ENCODE data around the gene ZNF619. TPM values are rescaled to one million over a fixed set of nuclear protein-coding genes. Genes with fewer than 3 reads are reported as not detected.

Gene ZNF619
- total and polyA plus RNA-seq, 9 of the 15 experiments (the other 6 are each of a cell fraction or from before 2014, with no cell fraction given): 1.3 to 9.1 (median 6.3) TPM

DNA sequence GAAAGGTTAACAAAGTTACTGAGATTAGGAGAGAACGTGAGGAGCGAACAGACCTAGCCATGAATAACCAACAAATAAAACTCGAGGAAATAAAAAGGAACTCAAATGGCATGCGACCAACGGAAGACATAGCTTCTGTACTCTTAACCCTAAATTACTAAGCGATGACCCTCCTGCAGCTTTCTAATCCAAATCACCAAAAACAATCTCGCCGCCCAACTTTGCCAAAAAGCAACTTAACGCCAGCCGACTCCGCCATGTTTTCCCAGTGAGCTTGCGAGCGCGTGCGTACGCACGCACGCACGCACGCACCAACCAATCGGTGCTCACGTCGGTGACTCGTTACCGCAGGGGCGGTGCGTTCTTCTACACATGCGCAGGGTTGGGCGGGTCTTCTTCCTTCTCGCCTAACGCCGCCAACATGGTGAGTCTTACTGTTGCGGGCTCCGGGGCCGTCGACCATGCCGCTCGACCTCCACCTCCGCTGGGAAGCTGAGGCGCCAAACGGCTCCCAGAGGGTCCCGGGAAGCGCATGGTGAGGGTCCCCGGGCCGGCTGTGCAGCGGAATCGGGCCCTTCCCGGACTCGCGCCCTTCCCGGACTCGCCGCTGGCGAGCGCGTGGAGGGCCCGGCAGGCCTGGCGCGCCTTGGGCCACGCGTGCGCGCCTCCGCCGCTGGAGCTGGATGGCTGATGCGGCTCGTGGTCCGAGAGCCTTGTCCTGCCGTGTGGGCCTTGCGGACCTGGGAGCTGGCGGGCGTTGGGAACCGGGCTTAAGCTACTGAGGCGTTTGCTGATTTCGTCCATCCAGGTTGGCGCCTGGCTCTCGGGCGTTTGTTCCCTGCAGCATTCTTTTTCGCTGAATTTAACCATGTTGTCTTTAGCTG, 19.7 kb upstream of the ZNF619 start, which contains the start of gene RPL14 (continued):
- 0 out of 2 replicates have a peak, but pooled peaks have one; percentile 43 for TF ChIP-seq RUNX1 (IDR thresholded peaks at IDR 0.05; ENCODE audit: low read depth)
- peak; percentile 70 for TF ChIP-seq FUS (optimal IDR thresholded peaks at IDR 0.05; ENCODE audit: low read depth, low read length)
- no peak for TF ChIP-seq ZBTB7A (IDR thresholded peaks at IDR 0.05; ENCODE audit: borderline replicate concordance, control insufficient read depth, low read depth, low read length)
- TF ChIP-seq, protein P1, sequence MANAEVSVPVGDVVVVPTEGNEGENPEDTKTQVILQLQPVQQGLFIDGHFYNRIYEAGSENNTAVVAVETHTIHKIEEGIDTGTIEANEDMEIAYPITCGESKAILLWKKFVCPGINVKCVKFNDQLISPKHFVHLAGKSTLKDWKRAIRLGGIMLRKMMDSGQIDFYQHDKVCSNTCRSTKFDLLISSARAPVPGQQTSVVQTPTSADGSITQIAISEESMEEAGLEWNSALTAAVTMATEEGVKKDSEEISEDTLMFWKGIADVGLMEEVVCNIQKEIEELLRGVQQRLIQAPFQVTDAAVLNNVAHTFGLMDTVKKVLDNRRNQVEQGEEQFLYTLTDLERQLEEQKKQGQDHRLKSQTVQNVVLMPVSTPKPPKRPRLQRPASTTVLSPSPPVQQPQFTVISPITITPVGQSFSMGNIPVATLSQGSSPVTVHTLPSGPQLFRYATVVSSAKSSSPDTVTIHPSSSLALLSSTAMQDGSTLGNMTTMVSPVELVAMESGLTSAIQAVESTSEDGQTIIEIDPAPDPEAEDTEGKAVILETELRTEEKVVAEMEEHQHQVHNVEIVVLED (CRISPR knock-in tag; IDR thresholded peaks at IDR 0.05): peak; percentile 99
- TF ChIP-seq E2F5 (CRISPR knock-in tag; IDR thresholded peaks at IDR 0.05): peak; percentile 97
- TF ChIP-seq PTTG1 (tag; IDR thresholded peaks at IDR 0.05; ENCODE audit: low read depth): no peak
- no peak for TF ChIP-seq ZFPM2 (CRISPR knock-in tag; IDR thresholded peaks at IDR 0.05)
- TF ChIP-seq BRD4 (IDR thresholded peaks at IDR 0.05): peak; percentile 3; the same call in 1 of the 2 replicates
- TF ChIP-seq RBM25 (IDR thresholded peaks at IDR 0.05; ENCODE audit: low read depth, low read length, severe bottlenecking): peak; percentile 28
- no peak for TF ChIP-seq ZNF77 (CRISPR knock-in tag; IDR thresholded peaks at IDR 0.05)
- TF ChIP-seq, protein P2, sequence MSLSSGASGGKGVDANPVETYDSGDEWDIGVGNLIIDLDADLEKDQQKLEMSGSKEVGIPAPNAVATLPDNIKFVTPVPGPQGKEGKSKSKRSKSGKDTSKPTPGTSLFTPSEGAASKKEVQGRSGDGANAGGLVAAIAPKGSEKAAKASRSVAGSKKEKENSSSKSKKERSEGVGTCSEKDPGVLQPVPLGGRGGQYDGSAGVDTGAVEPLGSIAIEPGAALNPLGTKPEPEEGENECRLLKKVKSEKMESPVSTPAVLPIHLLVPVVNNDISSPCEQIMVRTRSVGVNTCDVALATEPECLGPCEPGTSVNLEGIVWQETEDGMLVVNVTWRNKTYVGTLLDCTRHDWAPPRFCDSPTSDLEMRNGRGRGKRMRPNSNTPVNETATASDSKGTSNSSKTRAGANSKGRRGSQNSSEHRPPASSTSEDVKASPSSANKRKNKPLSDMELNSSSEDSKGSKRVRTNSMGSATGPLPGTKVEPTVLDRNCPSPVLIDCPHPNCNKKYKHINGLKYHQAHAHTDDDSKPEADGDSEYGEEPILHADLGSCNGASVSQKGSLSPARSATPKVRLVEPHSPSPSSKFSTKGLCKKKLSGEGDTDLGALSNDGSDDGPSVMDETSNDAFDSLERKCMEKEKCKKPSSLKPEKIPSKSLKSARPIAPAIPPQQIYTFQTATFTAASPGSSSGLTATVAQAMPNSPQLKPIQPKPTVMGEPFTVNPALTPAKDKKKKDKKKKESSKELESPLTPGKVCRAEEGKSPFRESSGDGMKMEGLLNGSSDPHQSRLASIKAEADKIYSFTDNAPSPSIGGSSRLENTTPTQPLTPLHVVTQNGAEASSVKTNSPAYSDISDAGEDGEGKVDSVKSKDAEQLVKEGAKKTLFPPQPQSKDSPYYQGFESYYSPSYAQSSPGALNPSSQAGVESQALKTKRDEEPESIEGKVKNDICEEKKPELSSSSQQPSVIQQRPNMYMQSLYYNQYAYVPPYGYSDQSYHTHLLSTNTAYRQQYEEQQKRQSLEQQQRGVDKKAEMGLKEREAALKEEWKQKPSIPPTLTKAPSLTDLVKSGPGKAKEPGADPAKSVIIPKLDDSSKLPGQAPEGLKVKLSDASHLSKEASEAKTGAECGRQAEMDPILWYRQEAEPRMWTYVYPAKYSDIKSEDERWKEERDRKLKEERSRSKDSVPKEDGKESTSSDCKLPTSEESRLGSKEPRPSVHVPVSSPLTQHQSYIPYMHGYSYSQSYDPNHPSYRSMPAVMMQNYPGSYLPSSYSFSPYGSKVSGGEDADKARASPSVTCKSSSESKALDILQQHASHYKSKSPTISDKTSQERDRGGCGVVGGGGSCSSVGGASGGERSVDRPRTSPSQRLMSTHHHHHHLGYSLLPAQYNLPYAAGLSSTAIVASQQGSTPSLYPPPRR (CRISPR knock-in tag; IDR thresholded peaks at IDR 0.05; ENCODE audit: borderline replicate concordance): peak; percentile 89
- TF ChIP-seq DIDO1 (tag; IDR thresholded peaks at IDR 0.05; ENCODE audit: low read depth): peak; percentile 53; the same call in 1 of the 2 replicates
- 0 out of 2 replicates have a peak, but pooled peaks have one; percentile 22 for TF ChIP-seq ZNF830 (CRISPR knock-in tag; IDR thresholded peaks at IDR 0.05)
- TF ChIP-seq TOE1 (IDR thresholded peaks at IDR 0.05; ENCODE audit: borderline replicate concordance): 0 out of 2 replicates have a peak, but pooled peaks have one; percentile 58
- peak; percentile 90 for TF ChIP-seq TOE1 (CRISPR knock-in tag; IDR thresholded peaks at IDR 0.05; ENCODE audit: borderline replicate concordance, low read depth)
- TF ChIP-seq, protein P3, sequence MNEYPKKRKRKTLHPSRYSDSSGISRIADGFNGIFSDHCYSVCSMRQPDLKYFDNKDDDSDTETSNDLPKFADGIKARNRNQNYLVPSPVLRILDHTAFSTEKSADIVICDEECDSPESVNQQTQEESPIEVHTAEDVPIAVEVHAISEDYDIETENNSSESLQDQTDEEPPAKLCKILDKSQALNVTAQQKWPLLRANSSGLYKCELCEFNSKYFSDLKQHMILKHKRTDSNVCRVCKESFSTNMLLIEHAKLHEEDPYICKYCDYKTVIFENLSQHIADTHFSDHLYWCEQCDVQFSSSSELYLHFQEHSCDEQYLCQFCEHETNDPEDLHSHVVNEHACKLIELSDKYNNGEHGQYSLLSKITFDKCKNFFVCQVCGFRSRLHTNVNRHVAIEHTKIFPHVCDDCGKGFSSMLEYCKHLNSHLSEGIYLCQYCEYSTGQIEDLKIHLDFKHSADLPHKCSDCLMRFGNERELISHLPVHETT (CRISPR knock-in tag; conservative IDR thresholded peaks at IDR 0.05 in 1 of 2, IDR thresholded peaks at IDR 0.05 in 1 of 2): peak in 1 of 2 experiments; percentile 87; a peak in 2 of 4 replicates
- peak; percentile 80 for TF ChIP-seq MEIS2 (IDR thresholded peaks at IDR 0.05; ENCODE audit: partially characterized antibody)

Data from K562 (cell line).